Endothelial cell (in vitro differentiated cells): ENCODE measurements around the gene C6orf58. TPM values are rescaled to one million over a fixed set of nuclear protein-coding genes. Genes with fewer than 3 reads are reported as not detected.

Source experiments
- DNase-seq: peaks from one replicate; pipeline ENCODE4 v3.0.0; 2021; ENCODE audit warnings: low spot score
- H3K27ac Mint-ChIP-seq: one replicate; pipeline ENCODE4 v1.8.0; 2021; ENCODE audit warnings: mixed read lengths, inconsistent platforms; ENCODE audit not compliant: unreplicated experiment
- H3K27me3 Mint-ChIP-seq: one replicate; pipeline ENCODE4 v1.8.0; 2021; ENCODE audit warnings: mild to moderate bottlenecking, moderate library complexity, mixed read lengths, inconsistent platforms; ENCODE audit not compliant: unreplicated experiment
- H3K36me3 Mint-ChIP-seq: one replicate; pipeline ENCODE4 v1.8.0; 2021; ENCODE audit warnings: mild to moderate bottlenecking, low read depth, mixed read lengths, inconsistent platforms; ENCODE audit not compliant: unreplicated experiment
- H3K4me1 Mint-ChIP-seq: one replicate; pipeline ENCODE4 v1.8.0; 2021; ENCODE audit warnings: mild to moderate bottlenecking, mixed read lengths, inconsistent platforms; ENCODE audit not compliant: unreplicated experiment
- H3K4me3 Mint-ChIP-seq: one replicate; pipeline ENCODE4 v1.8.0; 2021; ENCODE audit warnings: mild to moderate bottlenecking, mixed read lengths, inconsistent platforms; ENCODE audit not compliant: unreplicated experiment
- H3K9me3 Mint-ChIP-seq: one replicate; pipeline ENCODE4 v1.8.0; 2021; ENCODE audit warnings: mixed read lengths, inconsistent platforms; ENCODE audit not compliant: unreplicated experiment
- total RNA-seq: library from RNA; stranded (reverse); fragmentation: NEBNext Ultra II Directional; extraction: Animal tissue kit (Norgen Biotek cat#: 25700); gene quantifications from one replicate; pipeline ENCODE4 v1.2.1, GENCODE V29; 2021; ENCODE audit not compliant: unreplicated experiment
- TF ChIP-seq, protein P1 (sequence below): fragments of 200-600 bp; sonication (generic); IDR thresholded peaks from one replicate; pipeline ENCODE4 v1.5.0; 2021; ENCODE audit warnings: antibody characterized with exemption; ENCODE audit not compliant: unreplicated experiment

C6orf58 gene
- total RNA-seq, 1 donor from 2014 or later, result 0.82 TPM

- no peaks in the 10 kb centered on the region for H3K9me3 Mint-ChIP-seq
Observed at GRCh38 chr6:127578900-127579299, 1.9 kb downstream of the C6orf58 start.

GRCh38 chr6:127581576-127581975 lies 4.6 kb downstream of the C6orf58 start:
- no peaks in the 10 kb centered on the region for H3K36me3 Mint-ChIP-seq
- no peaks in the 10 kb centered on the region for H3K9me3 Mint-ChIP-seq
- TF ChIP-seq, protein P1, sequence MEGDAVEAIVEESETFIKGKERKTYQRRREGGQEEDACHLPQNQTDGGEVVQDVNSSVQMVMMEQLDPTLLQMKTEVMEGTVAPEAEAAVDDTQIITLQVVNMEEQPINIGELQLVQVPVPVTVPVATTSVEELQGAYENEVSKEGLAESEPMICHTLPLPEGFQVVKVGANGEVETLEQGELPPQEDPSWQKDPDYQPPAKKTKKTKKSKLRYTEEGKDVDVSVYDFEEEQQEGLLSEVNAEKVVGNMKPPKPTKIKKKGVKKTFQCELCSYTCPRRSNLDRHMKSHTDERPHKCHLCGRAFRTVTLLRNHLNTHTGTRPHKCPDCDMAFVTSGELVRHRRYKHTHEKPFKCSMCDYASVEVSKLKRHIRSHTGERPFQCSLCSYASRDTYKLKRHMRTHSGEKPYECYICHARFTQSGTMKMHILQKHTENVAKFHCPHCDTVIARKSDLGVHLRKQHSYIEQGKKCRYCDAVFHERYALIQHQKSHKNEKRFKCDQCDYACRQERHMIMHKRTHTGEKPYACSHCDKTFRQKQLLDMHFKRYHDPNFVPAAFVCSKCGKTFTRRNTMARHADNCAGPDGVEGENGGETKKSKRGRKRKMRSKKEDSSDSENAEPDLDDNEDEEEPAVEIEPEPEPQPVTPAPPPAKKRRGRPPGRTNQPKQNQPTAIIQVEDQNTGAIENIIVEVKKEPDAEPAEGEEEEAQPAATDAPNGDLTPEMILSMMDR, result no peak
- H3K4me1 Mint-ChIP-seq, result peaks cover 14% of the 10 kb centered on the region
- no peak overlapping the region for H3K4me3 Mint-ChIP-seq
- no peak overlapping the region for H3K27ac Mint-ChIP-seq
- no peak for DNase-seq
- no peaks in the 10 kb centered on the region for H3K27me3 Mint-ChIP-seq

More at GRCh38 chr6:127578900-127579299, 1.9 kb downstream of the C6orf58 start:
- Mint-ChIP-seq H3K36me3 (no peaks in the 10 kb centered on the region), H3K4me1 (peaks cover 14% of the 10 kb centered on the region), H3K27ac (no peak overlapping the region), H3K27me3 (no peaks in the 10 kb centered on the region), H3K4me3 (no peak overlapping the region)
- TF ChIP-seq, protein P1, result no peak
- DNase-seq, result no peak

DNA sequence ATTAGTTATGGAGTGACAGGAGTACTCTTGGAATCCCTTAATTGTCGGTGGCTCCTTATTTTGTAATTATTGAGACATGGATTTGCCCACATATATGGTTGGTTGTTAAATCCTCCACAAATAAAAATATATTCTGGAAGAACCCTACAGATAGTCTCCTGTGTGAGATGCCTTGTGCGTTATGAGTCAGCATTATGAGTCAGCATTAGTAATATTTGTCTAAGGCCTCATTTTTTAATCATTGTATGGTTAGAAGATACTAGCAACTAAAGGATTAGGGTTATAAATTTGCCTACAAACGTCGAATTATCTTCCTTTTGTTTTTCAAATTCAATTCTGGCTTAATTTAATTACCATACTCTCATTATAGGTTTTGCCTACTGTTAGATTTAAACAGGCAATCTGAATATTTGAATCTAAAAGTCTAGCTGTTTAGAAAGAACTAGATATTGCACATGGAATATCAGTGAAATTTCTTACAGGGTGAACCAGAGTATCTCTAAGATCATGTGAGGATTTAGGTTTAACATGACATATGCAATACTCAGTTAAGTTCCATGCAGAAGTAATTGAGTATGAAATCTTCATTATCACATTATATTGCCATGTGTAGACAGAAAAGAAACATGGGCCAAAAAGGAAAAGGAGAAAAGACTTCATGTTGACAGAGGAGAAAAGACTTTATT lies 5.9 kb downstream of the C6orf58 start:
- Mint-ChIP-seq H3K9me3 (no peaks in the 10 kb centered on the region), H3K27ac (no peak overlapping the region), H3K4me3 (no peak overlapping the region), H3K36me3 (no peaks in the 10 kb centered on the region), H3K4me1 (peaks cover 6% of the 10 kb centered on the region), H3K27me3 (no peaks in the 10 kb centered on the region)
- no peak for DNase-seq
- TF ChIP-seq, protein P1, result no peak

GRCh38 chr6:127585123-127585522 lies 8.1 kb downstream of the C6orf58 start:
- no peaks in the 10 kb centered on the region for H3K9me3 Mint-ChIP-seq
- no peaks in the 10 kb centered on the region for H3K36me3 Mint-ChIP-seq
- no peaks in the 10 kb centered on the region for H3K27me3 Mint-ChIP-seq
- TF ChIP-seq, protein P1, result no peak
- peaks cover 5% of the 10 kb centered on the region for H3K4me1 Mint-ChIP-seq
- H3K27ac Mint-ChIP-seq, result no peak overlapping the region
- H3K4me3 Mint-ChIP-seq, result no peak overlapping the region
- DNase-seq, result no peak

GRCh38 chr6:127586372-127586771 lies 9.4 kb downstream of the C6orf58 start:
- Mint-ChIP-seq H3K9me3 (no peaks in the 10 kb centered on the region), H3K4me3 (no peak overlapping the region), H3K27ac (no peak overlapping the region), H3K4me1 (peaks cover 3% of the 10 kb centered on the region), H3K36me3 (no peaks in the 10 kb centered on the region), H3K27me3 (no peaks in the 10 kb centered on the region)
- TF ChIP-seq, protein P1, result no peak
- DNase-seq, result no peak
